Brain microvascular endothelial cell (primary cell): Measurements from ENCODE around the gene DLGAP1.
A peak's percentile ranks its signal among the peaks of the same experiment; 100 is the strongest.

Experiments
- DNase-seq: peaks from one replicate; pipeline ENCODE4 v3.0.0-alpha.2; 2020
- H3K27ac ChIP-seq: fragments of 250-450 bp; sonication (Bioruptor Pico); 2 replicates; pipeline ENCODE4 v1.5.1; 2020; ENCODE audit warnings: mild to moderate bottlenecking, moderate library complexity
- H3K27me3 ChIP-seq: fragments of 250-450 bp; sonication (Bioruptor Pico); replicated peaks from 2 replicates; pipeline ENCODE4 v1.5.1; 2020; ENCODE audit warnings: mild to moderate bottlenecking
- H3K36me3 ChIP-seq: fragments of 250-450 bp; sonication (Bioruptor Pico); replicated peaks from 2 replicates; pipeline ENCODE4 v1.5.1; 2020; ENCODE audit warnings: mild to moderate bottlenecking
- H3K4me3 ChIP-seq: 2 replicates; pipeline ENCODE4 v1.5.1; 2011; ENCODE audit warnings: low read depth, mild to moderate bottlenecking, control low read depth, low read length, moderate library complexity
- CTCF ChIP-seq: IDR thresholded peaks from 2 replicates; pipeline ENCODE4 v1.5.1; 2011; ENCODE audit warnings: low read depth, mild to moderate bottlenecking, moderate library complexity, low read length, control low read depth, inconsistent platforms; ENCODE audit errors: missing control alignments
- in situ Hi-C: cut with HindIII; loops from 2 replicates; pipeline ENCODE4 v1.10.0; 2017; ENCODE audit warnings: low sequenced_read_pairs, low pct_ligation_motif_present

Gene DLGAP1

GRCh38 chr18:3967359-3968180 is 487.5 kb downstream of the DLGAP1 start:
- no peak for TF ChIP-seq CTCF
- Histone ChIP-seq H3K36me3 (no peaks in the 10 kb centered on the region), H3K27me3 (no peaks in the 10 kb centered on the region), H3K27ac (no peak overlapping the region), H3K4me3 (no peak overlapping the region)
- in situ Hi-C loops: no loop called here
- no peak for DNase-seq

GRCh38 chr18:3966642-3967358 is 488.3 kb downstream of the DLGAP1 start:
- no peak overlapping the region for H3K4me3 ChIP-seq
- H3K36me3 ChIP-seq: no peaks in the 10 kb centered on the region
- H3K27ac ChIP-seq: no peak overlapping the region
- in situ Hi-C loops: no loop called here
- peak; percentile 31 for DNase-seq
- TF ChIP-seq CTCF: no peak
- no peaks in the 10 kb centered on the region for H3K27me3 ChIP-seq

GRCh38 chr18:3966246-3966641 is 488.9 kb downstream of the DLGAP1 start:
- in situ Hi-C loops: no loop called here
- TF ChIP-seq CTCF: no peak
- H3K36me3 ChIP-seq: no peaks in the 10 kb centered on the region
- no peak overlapping the region for H3K27ac ChIP-seq
- no peak for DNase-seq
- H3K4me3 ChIP-seq: no peak overlapping the region
- no peaks in the 10 kb centered on the region for H3K27me3 ChIP-seq

- TF ChIP-seq CTCF: no peak
- Histone ChIP-seq H3K27ac (no peak overlapping the region), H3K36me3 (no peaks in the 10 kb centered on the region), H3K27me3 (no peaks in the 10 kb centered on the region), H3K4me3 (no peak overlapping the region)
- in situ Hi-C loops: no loop called here
- DNase-seq: no peak
These were observed 494.1 kb downstream of the DLGAP1 start for GRCh38 chr18:3960977-3961376.

- Histone ChIP-seq H3K27ac (no peak overlapping the region), H3K4me3 (no peak overlapping the region), H3K27me3 (no peaks in the 10 kb centered on the region), H3K36me3 (no peaks in the 10 kb centered on the region)
- no peak for TF ChIP-seq CTCF
- no peak for DNase-seq
- in situ Hi-C loops: no loop called here
These were observed 495.0 kb downstream of the DLGAP1 start for GRCh38 chr18:3960142-3960541.
